CD4-positive, alpha-beta T cell treated with Interleukin-17A for 1 hour (primary cell): Measurements from ENCODE around the gene GTPBP6.
"Not testable (repeated sequence)": the region's sequence is repeated elsewhere in the genome, so short reads cannot be mapped to it uniquely, and the experiment has no call there.

Source experiments
- DNase-seq: peaks from one replicate; pipeline ENCODE4 v3.0.0-alpha.2; 2020

GTPBP6 gene

GRCh38 chrX:314781-315595 lies 3.6 kb downstream of the GTPBP6 start:
- no peak for DNase-seq

DNA sequence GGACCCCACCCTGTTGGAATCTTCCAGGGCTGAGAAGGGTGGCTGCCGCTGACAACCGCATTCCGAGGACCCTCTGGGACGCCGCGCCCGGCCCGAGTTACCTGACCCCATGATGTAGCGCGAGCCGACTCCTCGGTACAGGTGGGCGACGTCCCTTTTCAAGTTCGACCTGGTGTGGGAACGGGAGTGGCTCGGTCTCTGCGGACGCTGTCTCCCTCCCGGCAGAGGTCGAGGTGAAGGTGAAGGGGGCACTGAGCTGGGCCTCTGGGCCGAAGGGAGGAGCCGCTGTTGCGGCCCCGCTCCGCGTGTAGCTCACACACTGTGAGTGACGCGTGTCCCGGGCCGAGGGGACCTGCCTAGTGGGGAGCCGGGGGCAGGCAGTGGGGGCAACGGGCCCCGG lies 4.5 kb downstream of the GTPBP6 start:
- DNase-seq, result no peak

DNA sequence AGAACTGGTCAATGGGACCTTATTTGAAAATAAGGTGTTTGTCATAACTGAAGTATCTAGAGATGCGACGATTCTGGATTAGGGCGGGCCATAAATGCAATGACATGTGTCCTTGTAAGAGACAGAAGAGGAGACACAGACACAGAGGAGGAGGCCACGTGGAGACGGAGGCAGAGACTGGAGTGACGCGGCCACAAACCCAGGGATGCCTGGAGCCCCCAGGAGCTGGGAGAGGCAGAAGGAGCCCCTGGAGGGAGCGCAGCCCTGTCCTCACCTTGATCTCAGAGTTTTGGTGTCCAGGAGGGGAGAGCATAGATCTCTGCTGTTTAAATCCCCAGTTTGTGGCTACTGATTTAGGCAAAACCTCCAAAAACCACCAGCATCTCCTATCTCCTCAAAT lies 5.0 kb downstream of the GTPBP6 start:
- no peak for DNase-seq

GRCh38 chrX:312621-313331 lies 5.8 kb downstream of the GTPBP6 start:
- DNase-seq, result no peak

- no peak for DNase-seq
These were observed 7.2 kb downstream of the GTPBP6 start for GRCh38 chrX:311156-312129.

DNA sequence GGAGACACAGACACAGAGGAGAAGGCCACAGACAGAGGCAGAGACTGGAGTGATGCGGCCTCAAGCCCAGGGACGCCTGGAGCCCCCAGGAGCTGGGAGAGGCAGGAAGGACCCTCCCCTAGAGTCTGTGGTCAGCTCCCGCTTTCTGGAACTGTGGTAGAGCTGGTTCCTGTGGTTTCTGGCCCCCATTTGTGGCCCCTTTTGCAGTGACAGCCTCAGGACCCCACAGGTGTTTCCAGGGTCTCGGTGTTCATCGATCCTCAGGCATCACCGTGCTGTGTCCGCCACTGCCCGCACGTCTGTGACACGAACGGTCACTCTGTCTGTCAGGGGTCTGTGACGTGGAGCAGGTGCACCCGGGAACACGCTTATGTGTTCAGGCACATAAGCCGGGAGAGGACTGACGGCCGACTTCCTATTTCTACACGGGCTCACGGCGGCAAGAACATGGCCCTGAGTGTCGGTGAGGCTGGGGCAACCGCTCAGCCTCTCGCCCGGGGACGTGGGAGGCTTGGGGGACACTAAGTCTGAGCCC lies 7.9 kb downstream of the GTPBP6 start:
- no peak for DNase-seq

DNA sequence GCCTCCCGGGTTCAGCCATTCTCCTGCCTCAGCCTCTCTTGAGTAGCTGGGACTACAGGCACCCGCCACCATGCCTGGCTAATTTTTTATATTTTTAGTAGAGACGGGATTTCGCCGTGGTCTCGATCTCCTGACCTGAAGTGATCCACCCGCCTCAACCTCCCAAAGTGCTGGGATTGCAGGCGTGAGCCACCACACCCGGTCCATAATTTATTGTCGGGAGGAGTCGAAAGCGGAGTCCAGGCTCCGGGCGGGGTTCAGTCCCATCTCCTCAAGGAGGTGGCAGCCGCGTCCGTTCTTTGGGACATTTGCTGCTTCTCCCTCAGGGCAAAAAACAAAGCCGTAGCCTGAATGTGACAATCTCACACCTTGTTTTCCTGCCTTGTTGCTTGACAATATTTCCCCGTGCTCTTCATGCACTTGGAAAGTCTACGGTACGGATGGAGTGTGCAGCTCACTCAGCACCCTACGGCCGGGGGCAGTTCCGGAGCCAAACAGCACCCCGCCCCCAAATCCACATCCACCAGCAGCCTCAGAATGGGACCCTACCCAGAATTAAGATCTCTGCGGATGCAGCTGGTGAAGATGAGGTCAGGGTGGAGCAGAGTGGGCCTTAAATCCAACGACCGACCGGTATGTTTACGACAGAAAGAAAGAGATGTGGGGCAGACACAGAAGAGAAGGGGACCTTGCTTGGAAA lies 9.6 kb downstream of the GTPBP6 start:
- DNase-seq, result no peak

GRCh38 chrX:307261-308111 lies 11.1 kb downstream of the GTPBP6 start:
- no peak for DNase-seq

GRCh38 chrX:306614-307251 lies 11.9 kb downstream of the GTPBP6 start:
- not testable (repeated sequence) for DNase-seq

DNA sequence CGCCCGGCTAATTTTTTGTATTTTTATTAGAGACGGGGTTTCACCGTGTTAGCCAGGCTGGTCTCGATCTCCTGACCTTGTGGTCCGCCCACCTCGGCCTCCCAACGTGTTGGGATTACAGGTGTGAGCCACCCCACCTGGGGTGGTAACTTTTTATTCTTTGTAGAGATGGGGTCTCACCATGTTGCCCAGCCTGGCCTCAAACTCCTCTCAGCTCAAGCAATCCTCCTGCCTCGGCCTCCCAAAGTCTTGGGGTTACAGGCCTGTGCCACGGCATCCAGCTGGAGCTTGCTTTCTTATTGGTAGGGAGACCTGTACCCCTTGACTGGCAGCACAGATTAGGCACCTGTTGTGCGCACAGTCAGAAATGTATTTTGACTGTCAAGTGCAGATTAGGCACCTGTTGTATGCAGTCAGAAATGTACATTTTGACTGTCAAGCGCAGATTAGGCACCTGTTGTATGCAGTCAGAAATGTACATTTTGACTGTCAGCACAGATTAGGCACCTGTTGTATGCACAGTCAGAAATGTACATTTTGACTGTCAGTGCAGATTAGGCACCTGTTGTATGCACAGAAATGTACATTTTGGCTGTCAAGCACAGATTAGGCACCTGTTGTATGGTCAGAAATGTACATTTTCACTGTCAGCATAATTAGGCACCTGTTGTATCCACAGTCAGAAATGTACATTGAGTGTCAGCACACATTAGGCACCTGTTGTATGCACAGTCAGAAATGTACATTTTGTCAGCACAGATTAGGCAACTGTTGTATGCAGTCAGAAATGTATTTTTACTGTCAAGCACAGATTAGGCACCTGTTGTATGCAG lies 12.6 kb downstream of the GTPBP6 start:
- DNase-seq, result not testable (repeated sequence)

DNA sequence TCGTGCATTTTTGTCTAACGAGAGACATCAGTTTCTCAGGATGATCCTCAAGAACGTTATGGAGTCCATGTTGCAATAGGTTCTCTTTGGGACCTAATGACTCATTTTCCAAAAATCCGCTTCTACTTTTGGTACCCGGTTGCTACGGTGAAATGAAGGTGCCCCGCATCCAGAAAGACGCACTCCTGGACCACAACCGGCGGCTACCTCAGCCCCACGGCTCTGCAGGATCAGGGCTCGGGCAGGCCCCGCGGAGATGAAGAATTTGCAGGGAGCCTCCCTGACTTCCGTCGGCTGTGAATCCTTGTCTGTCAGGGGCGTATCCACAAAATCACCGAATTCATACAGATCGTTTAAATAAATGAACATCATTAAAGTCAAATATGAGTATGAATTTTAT lies 15.6 kb downstream of the GTPBP6 start:
- DNase-seq, result no peak

DNA sequence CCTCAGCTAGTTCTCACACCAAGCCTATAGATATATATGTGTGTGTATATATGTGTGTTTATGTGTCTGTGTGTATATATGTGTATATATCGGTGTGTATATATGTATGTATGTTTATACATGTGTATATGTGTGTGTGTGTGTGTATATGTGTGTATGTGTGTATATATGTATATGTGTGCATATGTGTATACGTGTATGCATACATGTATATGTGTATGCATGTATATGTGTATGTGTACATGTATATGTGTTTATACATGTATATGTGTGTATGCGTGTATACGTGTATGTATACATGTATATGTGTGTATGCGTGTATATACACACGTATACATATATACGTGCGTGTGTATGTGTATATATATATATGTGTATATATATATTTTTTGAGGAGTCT lies 18.3 kb downstream of the GTPBP6 start:
- DNase-seq, result no peak

- DNase-seq, result no peak
These were observed 19.6 kb downstream of the GTPBP6 start for GRCh38 chrX:298993-299392.

- DNase-seq, result no peak
These were observed 23.5 kb downstream of the GTPBP6 start for GRCh38 chrX:295136-295535.

- DNase-seq, result no peak
These were observed 25.4 kb downstream of the GTPBP6 start for GRCh38 chrX:292900-293897.

DNA sequence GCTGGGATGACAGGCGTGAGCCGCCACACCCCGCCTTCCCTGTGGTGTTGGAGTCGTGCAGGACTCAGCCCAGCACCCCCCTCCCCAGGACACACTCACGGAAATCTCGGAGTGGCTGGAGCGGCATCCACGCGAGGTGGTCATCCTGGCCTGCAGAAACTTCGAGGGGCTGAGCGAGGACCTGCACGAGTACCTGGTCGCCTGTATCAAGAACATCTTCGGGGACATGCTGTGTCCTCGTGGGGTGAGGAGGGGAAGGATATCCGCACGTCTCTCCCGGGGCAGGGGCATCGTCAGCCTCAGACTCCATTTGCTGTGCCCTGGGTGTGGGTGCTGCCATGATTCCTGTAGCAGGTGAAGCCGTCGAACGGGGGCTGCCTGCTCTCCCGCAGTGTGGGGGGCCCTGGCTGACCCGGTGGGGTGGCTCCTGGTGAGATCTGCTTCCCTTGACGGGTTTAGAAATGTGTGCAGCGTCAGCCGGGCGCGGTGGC lies 27.1 kb downstream of the GTPBP6 start:
- DNase-seq, result no peak

DNA sequence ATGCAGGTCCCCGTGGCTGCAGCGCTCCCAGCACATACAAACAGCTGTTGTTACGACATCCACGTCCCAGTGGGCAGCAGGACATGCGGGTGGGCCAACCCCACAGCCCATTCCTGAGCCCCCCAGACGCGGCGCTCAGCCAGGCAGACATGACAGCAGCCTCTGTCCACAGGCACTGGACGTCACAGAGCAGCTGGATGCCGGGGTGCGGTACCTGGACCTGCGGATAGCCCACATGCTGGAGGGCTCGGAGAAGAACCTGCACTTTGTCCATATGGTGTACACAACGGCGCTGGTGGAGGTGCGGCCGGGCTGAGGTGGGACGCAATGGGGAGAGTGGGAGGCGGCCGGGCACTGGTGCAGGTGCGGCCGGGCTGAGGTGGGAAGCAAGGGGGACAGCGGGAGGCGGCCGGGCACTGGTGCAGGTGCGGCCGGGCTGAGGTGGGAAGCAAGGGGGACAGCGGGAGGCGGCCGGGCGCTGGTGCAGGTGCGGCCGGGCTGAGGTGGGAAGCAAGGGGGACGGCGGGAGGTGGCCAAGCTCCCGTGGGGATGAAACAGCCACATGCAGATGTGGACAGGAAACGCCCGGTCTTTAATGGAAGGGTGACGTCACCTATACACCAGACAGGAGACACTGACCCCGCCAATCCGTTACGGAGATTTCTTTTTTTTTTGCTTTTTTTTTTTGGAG lies 28.0 kb downstream of the GTPBP6 start:
- DNase-seq, result no peak

DNA sequence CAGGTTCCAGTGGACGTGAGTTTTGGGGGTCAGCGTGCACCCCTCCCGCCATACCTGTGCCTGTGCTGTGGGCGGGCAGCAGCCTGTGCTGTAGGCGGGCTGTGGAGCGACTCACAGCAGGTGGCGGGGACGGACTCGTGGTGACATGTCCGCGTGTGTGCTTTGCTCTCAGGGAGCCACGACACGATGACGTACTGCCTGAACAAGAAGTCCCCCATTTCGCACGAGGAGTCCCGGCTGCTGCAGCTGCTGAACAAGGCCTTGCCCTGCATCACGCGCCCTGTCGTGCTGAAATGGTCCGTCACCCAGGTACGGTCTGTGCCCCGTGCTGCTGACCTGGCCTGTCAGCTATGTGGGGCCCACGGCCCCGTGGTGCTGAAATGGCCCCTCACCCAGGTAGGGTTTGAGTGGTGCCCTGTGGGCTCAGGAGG lies 30.0 kb downstream of the GTPBP6 start:
- DNase-seq, result no peak
